ENCODE measurements around the gene NELL2.

GRCh38 chr12:44526655-44527182, 349.4 kb downstream of the NELL2 start:
- TF ChIP-seq EZH2 (IDR thresholded peaks at IDR 0.05; ENCODE audit: borderline replicate concordance, low read depth, low read length, poor library complexity, severe bottlenecking) (no peak), CTCF (conservative IDR thresholded peaks at IDR 0.05; ENCODE audit: low read depth, low read length) (peak; percentile 28; the same call in 1 of the 2 replicates)

Measured in A673 (cell line).